H1 (cell line): ENCODE data around the gene STK36. TPM values are rescaled to one million over a fixed set of nuclear protein-coding genes. Genes with fewer than 3 reads are reported as not detected.

Source experiments
- CTCF ChIA-PET: fragments of 300-600 bp; sonication (Branson Sonifier 250); formaldehyde crosslinking; loops from one replicate; lab custom pipeline; 2021; ENCODE audit not compliant: partially characterized antibody; lab: Charles Lee
- POLR2A ChIA-PET: fragments of 300-600 bp; sonication (Branson Sonifier 250); formaldehyde crosslinking; loops from one replicate; lab custom pipeline; 2021; ENCODE audit warnings: inconsistent platforms; ENCODE audit not compliant: partially characterized antibody; lab: Charles Lee
- DNase-seq, 2 experiments: peaks; one replicate each; pipeline versions ENCODE4 v3.0.0 to v3.0.0-alpha.2; 2010 to 2022; ENCODE audit warnings: low spot score in 2 of 2, low read depth in 1 of 2, mixed read lengths in 1 of 2
- FAIRE-seq: peaks from 2 replicates; lab custom pipeline; 2011; peaks lifted over from hg19 to GRCh38; lab: Jason Lieb, UNC
- H2AFZ ChIP-seq: 2 replicates; pipeline ENCODE4 v1.8.1; 2012; ENCODE audit warnings: low read length, inconsistent platforms
- H2AK5ac ChIP-seq: 2 replicates; pipeline ENCODE4 v1.6.1; 2013; ENCODE audit warnings: low read depth, low read length
- H2BK120ac ChIP-seq: replicated peaks from 2 replicates; pipeline ENCODE3; 2013; ENCODE audit warnings: low read depth, low read length, inconsistent platforms
- H2BK12ac ChIP-seq: 2 replicates; pipeline ENCODE4 v1.6.1; 2013; ENCODE audit warnings: low read depth, low read length
- H2BK15ac ChIP-seq: 2 replicates; pipeline ENCODE4 v1.6.1; 2013; ENCODE audit warnings: low read length
- H2BK20ac ChIP-seq: 2 replicates; pipeline ENCODE4 v1.6.1; 2013; ENCODE audit warnings: low read length
- H2BK5ac ChIP-seq: 2 replicates; pipeline ENCODE4 v1.6.1; 2013; ENCODE audit warnings: low read depth, low read length
- H3K14ac ChIP-seq: 2 replicates; pipeline ENCODE4 v1.6.1; 2013; ENCODE audit warnings: inconsistent platforms; ENCODE audit not compliant: insufficient read length
- H3K18ac ChIP-seq: 2 replicates; pipeline ENCODE4 v1.6.1; 2013; ENCODE audit warnings: low read length; ENCODE audit errors: extremely low read depth
- H3K23ac ChIP-seq: 2 replicates; pipeline ENCODE4 v1.6.1; 2013; ENCODE audit warnings: inconsistent platforms; ENCODE audit not compliant: insufficient read length
- H3K23me2 ChIP-seq: 2 replicates; pipeline ENCODE4 v1.6.1; 2013; ENCODE audit warnings: low read depth, low read length
- H3K27ac ChIP-seq: 2 replicates; pipeline ENCODE4 v1.6.1; 2011; ENCODE audit warnings: low read depth, low read length, inconsistent platforms
- H3K27me3 ChIP-seq, 4 experiments: replicated peaks in 1 of 4; 1 replicate in 1 of 4; 2 replicates in 3 of 4; pipeline versions ENCODE4 v1.6.1 to v1.8.1; 2011 to 2013; ENCODE audit warnings: low read length in 3 of 4, mild to moderate bottlenecking in 3 of 4, inconsistent platforms in 2 of 4, mixed read lengths in 2 of 4, moderate library complexity in 1 of 4; ENCODE audit not compliant: control insufficient read depth in 3 of 4, insufficient read depth in 3 of 4; ENCODE audit errors: extremely low read depth in 1 of 4
- H3K36me3 ChIP-seq, 4 experiments: 2 replicates each; pipeline versions ENCODE4 v1.6.1 to v1.8.1; 2011 to 2013; ENCODE audit warnings: mild to moderate bottlenecking in 4 of 4, low read length in 3 of 4, moderate library complexity in 2 of 4, control low read depth in 1 of 4, inconsistent platforms in 1 of 4; ENCODE audit not compliant: insufficient read depth in 4 of 4, control insufficient read depth in 2 of 4
- H3K4ac ChIP-seq: replicated peaks from 2 replicates; pipeline ENCODE3; 2013; ENCODE audit warnings: low read length, low read depth, mixed read lengths, inconsistent platforms; ENCODE audit not compliant: insufficient read length
- H3K4me1 ChIP-seq, 4 experiments: replicated peaks in 1 of 4; 1 replicate in 1 of 4; 2 replicates in 3 of 4; pipeline versions ENCODE4 v1.6.1 to v1.8.1; 2011 to 2013; ENCODE audit warnings: low read length in 3 of 4, inconsistent platforms in 2 of 4, mixed read lengths in 1 of 4; ENCODE audit not compliant: insufficient read depth in 4 of 4, control insufficient read depth in 3 of 4
- H3K4me2 ChIP-seq, 2 experiments: 2 replicates each; pipeline versions ENCODE4 v1.6.1 to v1.8.1; 2011 to 2013; ENCODE audit warnings: low read depth in 2 of 2, low read length in 2 of 2, control low read depth in 1 of 2, inconsistent platforms in 1 of 2, mild to moderate bottlenecking in 1 of 2; ENCODE audit not compliant: insufficient read depth in 1 of 2
- H3K4me3 ChIP-seq, 4 experiments: fragments of 200-600, 300-600 bp in 1 of 4; sonication (generic), shearing (Covaris generic), sonication (Bioruptor Twin) in 1 of 4; 2 replicates each; pipeline versions ENCODE4 v1.5.1 to v1.8.1; 2011 to 2016; ENCODE audit warnings: low read length in 4 of 4, low read depth in 3 of 4, control low read depth in 2 of 4, inconsistent platforms in 2 of 4, mild to moderate bottlenecking in 2 of 4, mixed read lengths in 1 of 4, moderate library complexity in 1 of 4; ENCODE audit not compliant: insufficient read depth in 2 of 4; ENCODE audit errors: extremely low read depth in 1 of 4
- H3K56ac ChIP-seq: replicated peaks from 2 replicates; pipeline ENCODE3; 2013; ENCODE audit warnings: low read depth, mild to moderate bottlenecking, mixed read lengths, low read length, inconsistent platforms; ENCODE audit not compliant: insufficient read length
- H3K79me1 ChIP-seq: 2 replicates; pipeline ENCODE4 v1.6.1; 2013; ENCODE audit warnings: low read depth, low read length, control low read depth
- H3K79me2 ChIP-seq, 2 experiments: 2 replicates each; pipeline versions ENCODE4 v1.6.1 to v1.8.1; 2012 to 2013; ENCODE audit warnings: low read length in 2 of 2, mild to moderate bottlenecking in 2 of 2, inconsistent platforms in 1 of 2; ENCODE audit not compliant: insufficient read depth in 2 of 2, control insufficient read depth in 1 of 2
- H3K9ac ChIP-seq, 4 experiments: replicated peaks in 1 of 4; 1 replicate in 1 of 4; 2 replicates in 3 of 4; pipeline versions ENCODE4 v1.6.1 to v1.8.1; 2011 to 2013; ENCODE audit warnings: low read depth in 3 of 4, low read length in 3 of 4, control low read depth in 2 of 4, mild to moderate bottlenecking in 2 of 4, moderate library complexity in 2 of 4, inconsistent platforms in 1 of 4; ENCODE audit errors: extremely low read depth in 1 of 4
- H3K9me3 ChIP-seq, 2 experiments: 2 replicates each; pipeline versions ENCODE4 v1.6.1 to v1.8.1; 2012 to 2013; ENCODE audit warnings: mild to moderate bottlenecking in 2 of 2, moderate library complexity in 2 of 2, control low read depth in 1 of 2, inconsistent platforms in 1 of 2, low read depth in 1 of 2, low read length in 1 of 2, mixed read lengths in 1 of 2; ENCODE audit not compliant: insufficient read depth in 2 of 2
- H4K20me1 ChIP-seq, 2 experiments: replicated peaks in 1 of 2; 2 replicates each; pipeline versions ENCODE3 to v1.8.1; 2011 to 2013; ENCODE audit warnings: inconsistent platforms in 2 of 2, low read length in 2 of 2, mild to moderate bottlenecking in 1 of 2; ENCODE audit not compliant: insufficient read depth in 2 of 2, control insufficient read depth in 1 of 2
- H4K5ac ChIP-seq: 2 replicates; pipeline ENCODE4 v1.6.1; 2013; ENCODE audit warnings: low read length, low read depth, mixed read lengths, inconsistent platforms; ENCODE audit not compliant: insufficient read length
- H4K8ac ChIP-seq: 2 replicates; pipeline ENCODE4 v1.8.0; 2013; ENCODE audit warnings: mild to moderate bottlenecking, moderate library complexity, low read length, inconsistent platforms; ENCODE audit not compliant: insufficient read depth; ENCODE audit errors: extremely low read depth
- H4K91ac ChIP-seq: replicated peaks from 2 replicates; pipeline ENCODE3; 2013; ENCODE audit warnings: low read length, mixed read lengths, inconsistent platforms; ENCODE audit not compliant: insufficient read length
- CREB1 ChIP-seq: IDR thresholded peaks from 2 replicates; pipeline ENCODE4 v1.6.1; 2012; ENCODE audit warnings: inconsistent platforms
- EGR1 ChIP-seq: IDR thresholded peaks from 2 replicates; pipeline ENCODE4 v1.6.1; 2011; ENCODE audit warnings: low read depth, low read length, borderline replicate concordance
- HDAC6 ChIP-seq: IDR thresholded peaks from one replicate; pipeline ENCODE4 v1.7.1; 2012; ENCODE audit warnings: low read depth, mild to moderate bottlenecking, inconsistent platforms, low read length, moderate library complexity
- NANOG ChIP-seq: IDR thresholded peaks from 2 replicates; pipeline ENCODE4 v1.6.1; 2011; ENCODE audit warnings: low read length, low read depth, mild to moderate bottlenecking, inconsistent platforms; ENCODE audit not compliant: insufficient read depth, poor library complexity, severe bottlenecking
- POU5F1 ChIP-seq: IDR thresholded peaks from 2 replicates; pipeline ENCODE4 v1.6.1; 2011; ENCODE audit warnings: low read depth, mild to moderate bottlenecking, low read length, moderate library complexity
- whole genome bisulfite sequencing, 2 experiments: shearing (Covaris generic) in 1 of 2; methylation state at CpG; one replicate each; pipeline versions ENCODE4 v1.1.6 to v1.1.7; 2013 to 2015; ENCODE audit warnings: low lambda C conversion rate in 2 of 2, mixed read lengths in 2 of 2, inconsistent platforms in 1 of 2, low coverage in 1 of 2, missing lambda C conversion rate in 1 of 2; ENCODE audit not compliant: insufficient replicate concordance in 2 of 2, insufficient coverage in 1 of 2, insufficient read length in 1 of 2; ENCODE audit errors: extremely low coverage in 1 of 2, missing lambda C conversion rate in 1 of 2; 5-methylcytosine and 5-hydroxymethylcytosine counted together
- polyA plus RNA-seq, 7 experiments: library from polyadenylated mRNA; depleted of rRNA in 3 of 7; stranded (reverse) in 5 of 7; unstranded in 2 of 7; fragments of >200 nt in 5 of 7; fragments of 200-250 nt in 2 of 7; gene quantifications; 1 replicate in 5 of 7; 2 replicates in 1 of 7; 4 replicates in 1 of 7; pipeline versions ENCODE4 v1.2.1 to v1.2.3, GENCODE V29; 2011 to 2013; ENCODE audit warnings: missing spikeins in 2 of 7, mixed read lengths in 2 of 7
- total RNA-seq: library from RNA; stranded (reverse); fragmentation: NEBNext Ultra II Directional; extraction: Animal tissue kit (Norgen Biotek cat#: 25700); gene quantifications from 2 replicates; pipeline ENCODE4 v1.2.1, GENCODE V29; 2021

STK36 gene
- total and polyA plus RNA-seq, 2 of the 8 experiments (the other 6 are each of a cell fraction or from before 2014, with no cell fraction given) = 41.4 to 57.6 TPM

DNA sequence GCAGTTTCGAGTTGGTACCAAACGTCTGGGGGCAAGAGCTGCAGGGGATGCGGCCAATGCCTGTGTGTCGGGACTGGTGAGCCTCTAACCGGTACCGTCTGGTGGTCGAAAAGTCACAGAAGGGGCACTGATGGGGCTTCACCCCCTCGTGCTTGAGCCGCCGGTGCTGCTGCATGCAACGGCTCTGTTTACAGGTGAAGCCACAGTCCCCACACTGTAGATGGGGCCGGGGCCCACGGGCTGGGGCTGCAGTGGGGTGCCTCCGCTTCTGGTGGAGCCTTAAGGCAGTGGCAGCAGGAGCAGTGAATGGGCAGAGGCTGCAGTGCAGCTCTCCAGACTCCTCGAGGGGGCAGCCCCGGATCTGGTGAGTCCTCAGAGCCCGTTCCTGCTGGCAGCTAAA is 29.1 kb upstream of the STK36 start:
- CTCF ChIA-PET = interaction anchor here (1.0 to 2.3 kb wide), 3 partner anchors 11 to 16 kb away, joined by 4 to 10 read pairs (median 7); partner anchors contain the start of genes BCS1L and ZNF142
- 92% methylated on average over 14 of the region's 17 CpGs; no CpG with 5 or more reads in 1 of the 2 experiments for WGBS, 2 experiments
- Histone ChIP-seq H3K9ac (no peak overlapping the region), H3K79me2 (no peaks in the 10 kb centered on the region), H2BK5ac (no peak overlapping the region), H3K27ac (no peak overlapping the region), H3K9me3 (no peaks in the 10 kb centered on the region), H4K8ac (no peak overlapping the region), H3K4me1 (no peaks in the 10 kb centered on the region), H3K4me3 (no peak overlapping the region), H3K4me2 (no peak overlapping the region), H2AFZ (no peak overlapping the region), H3K18ac (no peak overlapping the region), H3K23me2 (no peaks in the 10 kb centered on the region), H3K14ac (no peak overlapping the region), H3K23ac (no peak overlapping the region)
- FAIRE-seq (no peak), DNase-seq (no peak)
- TF ChIP-seq CREB1 (no peak), POU5F1 (no peak), HDAC6 (no peak), EGR1 (no peak), NANOG (no peak)
- TF ChIP-seq, all 59 proteins: peak for 0
- H4K20me1 ChIP-seq = peaks cover 2 to 10% of the 10 kb centered on the region in 2 experiments
- no peak overlapping the region for H2BK120ac ChIP-seq
- H3K27me3 ChIP-seq = no peaks in the 10 kb centered on the region
- H2BK15ac ChIP-seq = no peak overlapping the region
- H3K36me3 ChIP-seq = peaks cover 46 to 80% (median 70%) of the 10 kb centered on the region in 4 experiments
- H3K79me1 ChIP-seq = no peaks in the 10 kb centered on the region; the same call in 1 of the 2 replicates
- POLR2A ChIA-PET = interaction anchor here (0.9 to 1.4 kb wide), 3 partner anchors 15 to 67 kb away, joined by 3 to 4 read pairs (median 3); partner anchors contain the start of gene TTLL4
- no peak overlapping the region for H4K91ac ChIP-seq
- no peak overlapping the region for H2BK20ac ChIP-seq
- no peak overlapping the region for H3K4ac ChIP-seq
- no peak overlapping the region for H2BK12ac ChIP-seq
- no peak overlapping the region for H3K56ac ChIP-seq
- H2AK5ac ChIP-seq = no peak overlapping the region
- no peak overlapping the region for H4K5ac ChIP-seq
